ENCODE results near the gene RMRP. TPM values are rescaled to one million over a fixed set of nuclear protein-coding genes. Genes with fewer than 3 reads are reported as not detected.

RMRP gene
- total RNA-seq, 1 donor from 2014 or later = 24,340 TPM

GRCh38 chr9:35667939-35668338 lies 10.1 kb upstream of the RMRP start:
- no peaks in the 10 kb centered on the region for H3K27me3 ChIP-seq (ENCODE audit: low read depth)
- no peak overlapping the region for H3K27ac ChIP-seq
- H3K9me3 ChIP-seq = no peaks in the 10 kb centered on the region
- H3K36me3 ChIP-seq = no peaks in the 10 kb centered on the region
- intact Hi-C loops (cut with DNase I) = no loop called here
- DNase-seq (no peak), ATAC-seq (no peak)
- peaks cover 16% of the 10 kb centered on the region for H3K4me1 ChIP-seq
- TF ChIP-seq, protein P1, sequence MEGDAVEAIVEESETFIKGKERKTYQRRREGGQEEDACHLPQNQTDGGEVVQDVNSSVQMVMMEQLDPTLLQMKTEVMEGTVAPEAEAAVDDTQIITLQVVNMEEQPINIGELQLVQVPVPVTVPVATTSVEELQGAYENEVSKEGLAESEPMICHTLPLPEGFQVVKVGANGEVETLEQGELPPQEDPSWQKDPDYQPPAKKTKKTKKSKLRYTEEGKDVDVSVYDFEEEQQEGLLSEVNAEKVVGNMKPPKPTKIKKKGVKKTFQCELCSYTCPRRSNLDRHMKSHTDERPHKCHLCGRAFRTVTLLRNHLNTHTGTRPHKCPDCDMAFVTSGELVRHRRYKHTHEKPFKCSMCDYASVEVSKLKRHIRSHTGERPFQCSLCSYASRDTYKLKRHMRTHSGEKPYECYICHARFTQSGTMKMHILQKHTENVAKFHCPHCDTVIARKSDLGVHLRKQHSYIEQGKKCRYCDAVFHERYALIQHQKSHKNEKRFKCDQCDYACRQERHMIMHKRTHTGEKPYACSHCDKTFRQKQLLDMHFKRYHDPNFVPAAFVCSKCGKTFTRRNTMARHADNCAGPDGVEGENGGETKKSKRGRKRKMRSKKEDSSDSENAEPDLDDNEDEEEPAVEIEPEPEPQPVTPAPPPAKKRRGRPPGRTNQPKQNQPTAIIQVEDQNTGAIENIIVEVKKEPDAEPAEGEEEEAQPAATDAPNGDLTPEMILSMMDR (IDR thresholded peaks at IDR 0.05) = no peak
- H3K4me3 ChIP-seq = no peak overlapping the region

DNA sequence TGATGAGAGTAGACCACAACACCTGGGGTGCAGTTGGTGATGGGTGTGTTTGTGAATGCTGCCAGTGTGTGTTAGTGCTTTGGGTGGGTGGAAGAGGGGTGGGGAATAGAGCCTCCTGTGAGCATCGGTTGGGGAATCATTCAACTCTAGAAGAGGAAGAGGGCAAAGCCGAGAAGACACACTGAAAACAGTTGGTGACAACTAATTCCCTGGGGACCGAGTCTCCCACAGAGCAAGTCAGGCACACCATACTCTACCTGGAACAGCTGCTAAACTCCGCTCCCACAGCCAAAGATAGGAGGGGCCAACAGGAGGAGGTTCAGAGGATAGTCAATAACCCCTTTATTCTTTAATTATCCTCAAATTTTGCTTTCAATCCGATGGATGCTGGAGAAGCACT lies 8.7 kb upstream of the RMRP start:
- H3K27ac ChIP-seq = no peak overlapping the region
- peaks cover 16% of the 10 kb centered on the region for H3K4me1 ChIP-seq
- H3K9me3 ChIP-seq = no peaks in the 10 kb centered on the region
- no peak overlapping the region for H3K4me3 ChIP-seq
- intact Hi-C loops (cut with DNase I) = no loop called here
- H3K27me3 ChIP-seq (ENCODE audit: low read depth) = no peaks in the 10 kb centered on the region
- peaks cover 3% of the 10 kb centered on the region for H3K36me3 ChIP-seq
- no peak for DNase-seq
- TF ChIP-seq, protein P1 (IDR thresholded peaks at IDR 0.05) = no peak
- ATAC-seq = no peak

DNA sequence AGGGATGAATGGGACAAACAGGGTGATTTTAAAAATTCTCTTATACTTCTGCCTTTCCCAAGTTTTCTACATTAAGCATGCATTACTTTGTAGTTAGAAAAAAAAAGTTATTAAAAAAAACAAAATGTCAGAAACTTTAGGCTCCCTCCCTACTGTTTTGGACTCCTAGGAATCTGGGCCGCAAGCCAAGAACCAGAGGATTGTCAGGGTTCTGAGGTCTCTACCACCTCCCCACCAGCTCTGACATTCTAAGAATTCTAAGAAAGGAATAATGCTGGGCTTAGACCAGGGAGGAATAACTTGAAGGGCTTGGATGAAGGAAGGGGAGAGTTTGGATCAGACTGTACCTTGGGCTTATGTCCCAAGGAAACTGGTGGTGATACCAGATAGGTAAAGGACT lies 8.2 kb upstream of the RMRP start:
- H3K27me3 ChIP-seq (ENCODE audit: low read depth) = no peaks in the 10 kb centered on the region
- H3K27ac ChIP-seq = no peak overlapping the region
- DNase-seq (no peak), ATAC-seq (no peak)
- no peak overlapping the region for H3K4me3 ChIP-seq
- no peaks in the 10 kb centered on the region for H3K9me3 ChIP-seq
- intact Hi-C loops (cut with DNase I) = no loop called here
- peaks cover 21% of the 10 kb centered on the region for H3K4me1 ChIP-seq
- TF ChIP-seq, protein P1 (IDR thresholded peaks at IDR 0.05) = no peak
- peaks cover 8% of the 10 kb centered on the region for H3K36me3 ChIP-seq

GRCh38 chr9:35665471-35665818 lies 7.6 kb upstream of the RMRP start:
- Histone ChIP-seq H3K4me3 (peak overlapping the region; percentile 63), H3K9me3 (no peaks in the 10 kb centered on the region), H3K27ac (peak overlapping the region; percentile 69), H3K27me3 (ENCODE audit: low read depth) (no peaks in the 10 kb centered on the region), H3K36me3 (peaks cover 14% of the 10 kb centered on the region), H3K4me1 (peaks cover 23% of the 10 kb centered on the region)
- ATAC-seq (no peak), DNase-seq (no peak)
- intact Hi-C loops (cut with DNase I) = no loop called here
- TF ChIP-seq, protein P1 (IDR thresholded peaks at IDR 0.05) = no peak

GRCh38 chr9:35664531-35665470 lies 7.0 kb upstream of the RMRP start, which contains the start of gene ARHGEF39:
TSS of gene ARHGEF39 (minus strand) at chr9:35665195. CDS start at chr9:35665169, 26 bp downstream.
- ATAC-seq = peak; percentile 92 to 96
- intact Hi-C loops (cut with DNase I) = no loop called here

More at GRCh38 chr9:35664531-35665470, 7.0 kb upstream of the RMRP start, which contains the start of gene ARHGEF39:
- TF ChIP-seq, protein P1 (IDR thresholded peaks at IDR 0.05) = peak; percentile 22
- DNase-seq = peak; percentile 87
- Histone ChIP-seq H3K4me1 (peaks cover 30% of the 10 kb centered on the region), H3K27ac (peak within 1 kb of the TSS; percentile 69), H3K9me3 (no peaks in the 10 kb centered on the region), H3K27me3 (ENCODE audit: low read depth) (no peaks in the 10 kb centered on the region), H3K36me3 (peaks cover 20% of the 10 kb centered on the region), H3K4me3 (peak within 1 kb of the TSS; percentile 63)

Measured in lower lobe of right lung (tissue), 2 donors.